Loucy (cell line): ENCODE results near the gene INF2.

Experiments used
- H2AFZ ChIP-seq: fragments of 200-600 bp; sonication (generic); 2 replicates; pipeline ENCODE4 v1.6.0; 2016; ENCODE audit warnings: antibody characterized with exemption, mild to moderate bottlenecking, low read length, moderate library complexity
- H3F3A ChIP-seq: fragments of 200-600 bp; 2 replicates; pipeline ENCODE4 v1.6.0; 2016; ENCODE audit warnings: antibody characterized with exemption, low read depth, mild to moderate bottlenecking
- H3K27me3 ChIP-seq: fragments of 200-600 bp; sonication (generic); 2 replicates; pipeline ENCODE4 v1.6.1; 2014; ENCODE audit warnings: low read length, mild to moderate bottlenecking; ENCODE audit not compliant: insufficient read depth, poor library complexity, severe bottlenecking
- H3K36me3 ChIP-seq: fragments of 200-600 bp; sonication (generic); 2 replicates; pipeline ENCODE4 v1.6.1; 2016; ENCODE audit warnings: low read length; ENCODE audit not compliant: insufficient read depth
- H3K4me1 ChIP-seq: fragments of 200-600 bp; sonication (generic); 2 replicates; pipeline ENCODE4 v1.5.1; 2014; ENCODE audit warnings: low read length, mild to moderate bottlenecking; ENCODE audit not compliant: insufficient read depth, poor library complexity, severe bottlenecking
- H3K4me2 ChIP-seq: fragments of 200-600 bp; sonication (generic); 2 replicates; pipeline ENCODE4 v1.6.0; 2014; ENCODE audit warnings: antibody characterized with exemption, low read length, low read depth, mild to moderate bottlenecking; ENCODE audit not compliant: poor library complexity, severe bottlenecking
- H3K4me3 ChIP-seq: fragments of 200-600 bp; sonication (generic); 2 replicates; pipeline ENCODE4 v1.5.1; 2014; ENCODE audit warnings: low read length, mild to moderate bottlenecking, mixed read lengths; ENCODE audit not compliant: poor library complexity, severe bottlenecking
- H3K79me2 ChIP-seq: fragments of 200-600 bp; sonication (generic); 2 replicates; pipeline ENCODE4 v1.6.1; 2014; ENCODE audit warnings: low read length; ENCODE audit not compliant: insufficient read depth
- H3K9ac ChIP-seq: fragments of 200-600 bp; sonication (generic); 2 replicates; pipeline ENCODE4 v1.6.0; 2014; ENCODE audit warnings: mild to moderate bottlenecking, low read depth, low read length, moderate library complexity; ENCODE audit not compliant: poor library complexity, severe bottlenecking
- H3K9me2 ChIP-seq: fragments of 200-600 bp; sonication (generic); replicated peaks from 2 replicates; pipeline ENCODE4 v1.6.1; 2016; ENCODE audit warnings: low read depth, low read length, mixed read lengths
- H3K9me3 ChIP-seq: fragments of 200-600 bp; sonication (generic); 2 replicates; pipeline ENCODE4 v1.6.1; 2014; ENCODE audit warnings: mild to moderate bottlenecking, antibody characterized with exemption, low read length, low read depth; ENCODE audit not compliant: insufficient read depth
- H4K20me1 ChIP-seq: fragments of 200-600 bp; sonication (generic); 2 replicates; pipeline ENCODE4 v1.6.0; 2014; ENCODE audit warnings: antibody characterized with exemption, low read length, mild to moderate bottlenecking; ENCODE audit not compliant: insufficient read depth, poor library complexity, severe bottlenecking
- EZH2phosphoT487 ChIP-seq: fragments of 200-600 bp; IDR thresholded peaks from 2 replicates; pipeline ENCODE4 v1.6.1; 2018; ENCODE audit warnings: antibody characterized with exemption, mild to moderate bottlenecking, moderate library complexity, borderline replicate concordance
- TF ChIP-seq, protein P1 (sequence below): fragments of 200-600 bp; sonication (generic); conservative IDR thresholded peaks from 2 replicates; pipeline ENCODE4 v1.5.1; 2014; ENCODE audit warnings: mild to moderate bottlenecking, antibody characterized with exemption, low read length

Gene INF2

DNA sequence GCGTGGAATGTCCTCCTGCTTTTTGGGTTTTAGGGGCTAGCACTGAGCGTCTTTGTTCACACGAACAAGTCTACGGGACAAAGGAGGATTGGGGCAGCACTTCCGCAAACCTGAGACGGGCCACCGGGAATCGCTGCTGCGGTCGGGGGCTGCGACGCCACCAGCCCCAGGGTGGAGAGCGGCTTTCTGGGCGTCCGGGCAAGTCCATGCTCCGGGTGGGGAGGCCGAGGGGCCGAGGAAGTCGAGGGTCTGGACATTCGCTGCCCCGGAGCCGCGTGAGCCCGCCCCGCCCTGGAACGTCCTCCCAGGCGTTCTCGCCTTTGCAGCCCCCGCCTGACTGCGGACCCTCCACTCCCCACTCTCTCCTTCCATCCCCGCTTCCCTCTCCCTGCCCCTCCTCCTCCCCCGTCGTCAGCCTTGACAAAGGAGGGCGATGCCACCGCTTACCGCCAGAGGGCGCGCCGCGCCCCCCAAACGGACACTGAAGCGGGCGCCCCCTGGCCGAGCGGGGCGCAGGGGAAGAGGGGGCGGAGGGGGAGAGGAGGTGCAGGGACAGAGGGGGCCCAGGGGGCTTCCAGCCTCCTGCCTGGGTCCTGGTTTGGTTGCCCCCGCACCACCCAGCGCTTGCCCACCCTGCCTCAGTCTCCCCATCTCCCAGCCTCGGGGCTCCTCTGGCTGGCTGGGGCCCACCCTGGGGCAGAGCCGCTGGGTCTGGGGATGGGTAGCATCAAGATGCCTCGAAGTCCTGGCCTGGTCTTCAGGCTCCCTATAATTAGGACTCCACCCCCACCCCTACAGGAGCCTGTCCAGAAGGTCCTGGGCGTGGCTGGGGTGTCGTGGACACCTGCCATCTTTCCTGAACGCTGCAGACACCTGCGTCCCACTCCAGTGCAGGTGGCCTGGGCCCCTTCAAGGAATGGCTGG, 39.1 kb upstream of the INF2 start:
- Histone ChIP-seq H3K9me3 (peaks cover 10% of the 10 kb centered on the region; the same call in 1 of the 2 replicates), H3K4me1 (no peaks in the 10 kb centered on the region), H2AFZ (peak overlapping the region; percentile 27; the same call in 1 of the 2 replicates), H3F3A (no peaks in the 10 kb centered on the region), H3K9me2 (no peaks in the 10 kb centered on the region), H3K4me2 (no peak overlapping the region), H3K4me3 (no peak overlapping the region), H3K9ac (no peak overlapping the region), H4K20me1 (no peaks in the 10 kb centered on the region), H3K79me2 (no peaks in the 10 kb centered on the region), H3K36me3 (no peaks in the 10 kb centered on the region), H3K27me3 (no peaks in the 10 kb centered on the region)
- TF ChIP-seq EZH2phosphoT487 = no peak
- TF ChIP-seq, protein P1, sequence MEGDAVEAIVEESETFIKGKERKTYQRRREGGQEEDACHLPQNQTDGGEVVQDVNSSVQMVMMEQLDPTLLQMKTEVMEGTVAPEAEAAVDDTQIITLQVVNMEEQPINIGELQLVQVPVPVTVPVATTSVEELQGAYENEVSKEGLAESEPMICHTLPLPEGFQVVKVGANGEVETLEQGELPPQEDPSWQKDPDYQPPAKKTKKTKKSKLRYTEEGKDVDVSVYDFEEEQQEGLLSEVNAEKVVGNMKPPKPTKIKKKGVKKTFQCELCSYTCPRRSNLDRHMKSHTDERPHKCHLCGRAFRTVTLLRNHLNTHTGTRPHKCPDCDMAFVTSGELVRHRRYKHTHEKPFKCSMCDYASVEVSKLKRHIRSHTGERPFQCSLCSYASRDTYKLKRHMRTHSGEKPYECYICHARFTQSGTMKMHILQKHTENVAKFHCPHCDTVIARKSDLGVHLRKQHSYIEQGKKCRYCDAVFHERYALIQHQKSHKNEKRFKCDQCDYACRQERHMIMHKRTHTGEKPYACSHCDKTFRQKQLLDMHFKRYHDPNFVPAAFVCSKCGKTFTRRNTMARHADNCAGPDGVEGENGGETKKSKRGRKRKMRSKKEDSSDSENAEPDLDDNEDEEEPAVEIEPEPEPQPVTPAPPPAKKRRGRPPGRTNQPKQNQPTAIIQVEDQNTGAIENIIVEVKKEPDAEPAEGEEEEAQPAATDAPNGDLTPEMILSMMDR = peak; percentile 99

DNA sequence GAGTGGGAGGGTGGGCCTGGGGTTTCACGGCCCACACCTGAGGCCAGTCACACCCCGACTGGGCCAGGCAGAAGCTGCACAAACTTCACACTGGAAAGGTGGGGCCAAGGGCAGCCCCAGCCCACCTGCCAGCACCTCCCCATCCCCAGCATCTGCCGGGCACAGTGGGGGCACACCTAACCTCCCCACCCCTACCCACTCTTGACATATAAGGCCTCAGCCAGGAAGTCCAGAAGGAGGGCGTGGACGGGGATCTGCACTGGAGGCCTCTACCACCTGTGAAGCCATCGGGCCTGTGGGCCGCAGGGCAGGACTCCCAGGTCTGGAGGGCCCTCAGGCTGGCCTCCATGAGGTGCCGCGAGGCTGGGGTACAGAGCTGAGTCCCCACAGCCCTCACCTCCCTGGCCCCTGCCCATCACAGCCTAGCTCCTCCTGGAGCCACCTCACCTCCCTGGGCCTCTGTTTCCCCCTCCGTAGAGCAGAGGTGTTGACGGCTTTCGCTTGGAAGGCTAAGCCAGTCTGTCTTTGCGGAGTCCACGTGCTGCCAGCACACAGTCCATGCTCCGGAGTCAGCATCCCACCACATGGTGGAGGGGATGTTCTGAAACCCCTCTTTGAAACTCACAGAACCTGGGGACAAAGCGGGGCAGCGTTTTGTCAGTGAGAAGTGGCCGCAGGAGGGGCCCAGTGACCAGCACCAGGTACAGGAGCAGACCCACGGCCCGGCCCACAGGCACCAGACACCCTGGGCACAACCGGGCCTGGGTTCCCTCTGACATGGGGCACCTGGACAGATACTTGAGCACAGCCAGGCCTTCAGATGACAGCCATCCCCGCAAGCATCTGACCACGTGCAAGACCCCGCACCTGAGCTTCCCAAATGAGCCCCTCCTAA, 38.2 kb upstream of the INF2 start:
- Histone ChIP-seq H3K79me2 (no peaks in the 10 kb centered on the region), H3K4me1 (no peaks in the 10 kb centered on the region), H3K27me3 (no peaks in the 10 kb centered on the region), H3K4me3 (no peak overlapping the region), H3K9me3 (peaks cover 10% of the 10 kb centered on the region; the same call in 1 of the 2 replicates), H2AFZ (no peak overlapping the region), H3F3A (no peaks in the 10 kb centered on the region), H3K9me2 (no peaks in the 10 kb centered on the region), H3K36me3 (no peaks in the 10 kb centered on the region), H3K9ac (no peak overlapping the region), H4K20me1 (no peaks in the 10 kb centered on the region), H3K4me2 (no peak overlapping the region)
- no peak for TF ChIP-seq EZH2phosphoT487
- TF ChIP-seq, protein P1 = no peak

DNA sequence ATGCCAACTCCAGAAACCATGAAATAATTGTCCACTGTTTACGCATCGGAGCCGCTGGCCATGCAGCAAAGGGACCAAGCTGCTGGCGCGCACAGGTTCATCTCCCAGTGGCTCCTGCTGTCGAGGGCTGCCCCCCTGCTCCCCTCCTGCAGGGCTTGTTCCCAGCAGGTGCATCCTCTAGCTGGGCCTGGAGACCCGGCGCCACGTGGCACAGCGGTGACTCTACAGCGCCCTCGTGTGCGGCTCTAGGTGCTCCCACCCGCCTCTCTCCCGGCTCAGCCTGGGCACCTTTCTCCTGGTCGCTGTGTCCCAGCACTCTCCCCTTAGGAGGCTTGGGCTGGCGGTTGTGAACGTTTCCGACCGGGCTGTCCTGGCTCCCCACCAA, 37.5 kb upstream of the INF2 start:
- H3K9me2 ChIP-seq = no peaks in the 10 kb centered on the region
- TF ChIP-seq, protein P1 = no peak
- TF ChIP-seq EZH2phosphoT487 = no peak
- H3K9me3 ChIP-seq = peaks cover 10% of the 10 kb centered on the region; the same call in 1 of the 2 replicates
- H3K4me1 ChIP-seq = no peaks in the 10 kb centered on the region
- H2AFZ ChIP-seq = no peak overlapping the region
- H3K9ac ChIP-seq = no peak overlapping the region
- no peaks in the 10 kb centered on the region for H3K36me3 ChIP-seq
- no peaks in the 10 kb centered on the region for H3K79me2 ChIP-seq
- H3K4me2 ChIP-seq = no peak overlapping the region
- no peaks in the 10 kb centered on the region for H3F3A ChIP-seq
- H3K4me3 ChIP-seq = no peak overlapping the region
- H4K20me1 ChIP-seq = no peaks in the 10 kb centered on the region
- H3K27me3 ChIP-seq = no peaks in the 10 kb centered on the region
